Prostate gland (tissue), 2 donors: Measurements from ENCODE around the gene FOXP1.

Experiments used
- CTCF ChIP-seq, 4 experiments: fragments of 200-600 bp in 2 of 4; fragments of 450-650 bp in 2 of 4; sonication (generic) in 2 of 4; IDR thresholded peaks; 1 replicate in 3 of 4; 2 replicates in 1 of 4; pipeline ENCODE4 v1.5.1; 2016 to 2019; ENCODE audit warnings: antibody characterized with exemption in 4 of 4, mild to moderate bottlenecking in 2 of 4, moderate library complexity in 2 of 4
- POLR2A ChIP-seq: fragments of 450-650 bp; IDR thresholded peaks from one replicate; pipeline ENCODE4 v1.6.1; 2016; ENCODE audit warnings: antibody characterized with exemption, mild to moderate bottlenecking
- POLR2AphosphoS5 ChIP-seq: sonication (generic); formaldehyde crosslinking; IDR thresholded peaks from one replicate; pipeline ENCODE4 v1.6.1; 2017; ENCODE audit warnings: antibody characterized with exemption

GRCh38 chr3:71482771-71483170 is 100.8 kb downstream of the FOXP1 start:
- TF ChIP-seq CTCF (IDR thresholded peaks at IDR 0.05) (no peak), POLR2AphosphoS5 (no peak), POLR2A (no peak)
